BJ (cell line): ENCODE results near the gene LRRC74B. TPM values are rescaled to one million over a fixed set of nuclear protein-coding genes. Genes with fewer than 3 reads are reported as not detected.

Experiments used
- polyA plus RNA-seq: library from polyadenylated mRNA; depleted of rRNA; stranded (reverse); fragments of >200 nt; gene quantifications from 2 replicates; pipeline ENCODE4 v1.2.3, GENCODE V29; 2011; rRNA removed
- small RNA-seq: library from RNA; depleted of rRNA; stranded (forward); fragments of <200 nt; gene quantifications from one replicate; pipeline ENCODE3, GENCODE V24; 2012; ENCODE audit warnings: low replicate concordance, low read depth; ENCODE audit not compliant: insufficient read length

LRRC74B gene
- polyA plus RNA-seq, 1 experiment = not detected

Small RNA genes lying within 50 kb of the gene (small RNA-seq; reads per million reads assigned to genes)
- not detected for gene MIR649

Other genes starting within 250 kb of the LRRC74B start
- 23.7 and 34.2 TPM in 2 replicates for gene PI4KA, start 187.1 kb upstream of the LRRC74B start, polyA plus RNA-seq
- gene SNAP29, start 186.9 kb upstream of the LRRC74B start, polyA plus RNA-seq = 34.6 and 41.9 TPM in 2 replicates
- 14.7 and 21.4 TPM in 2 replicates for gene CRKL, start 128.5 kb upstream of the LRRC74B start, polyA plus RNA-seq
- gene AIFM3, start 78.7 kb upstream of the LRRC74B start, polyA plus RNA-seq = 0.25 and 0.28 TPM in 2 replicates
- gene LZTR1, start 63.6 kb upstream of the LRRC74B start, polyA plus RNA-seq = 30.1 and 45.9 TPM in 2 replicates
- 17.9 and 24.4 TPM in 2 replicates for gene THAP7, start 43.8 kb upstream of the LRRC74B start, polyA plus RNA-seq
- gene P2RX6, start 30.8 kb upstream of the LRRC74B start, polyA plus RNA-seq = 1.2 and 2.0 TPM in 2 replicates
- 0.27 and 0.29 TPM in 2 replicates for gene SLC7A4, start 13.4 kb upstream of the LRRC74B start, polyA plus RNA-seq